NB4 (cell line): ENCODE measurements around the gene PYGM.

ENCODE experiments used
- MYC ChIP-seq: IDR thresholded peaks from 2 replicates; pipeline ENCODE4 v1.6.1; 2011; ENCODE audit warnings: low read depth, low read length
- POLR2A ChIP-seq: IDR thresholded peaks from 2 replicates; pipeline ENCODE4 v1.6.1; 2011; ENCODE audit warnings: mild to moderate bottlenecking; ENCODE audit not compliant: insufficient read length; ENCODE audit errors: extremely low read depth
- TF ChIP-seq, protein P1 (sequence below): IDR thresholded peaks from one replicate; pipeline ENCODE4 v1.5.1; 2012; ENCODE audit warnings: low read depth, low read length
- TF ChIP-seq, protein P2 (sequence below): IDR thresholded peaks from 2 replicates; pipeline ENCODE4 v1.6.1; 2011; ENCODE audit warnings: low read depth, low read length

DNA sequence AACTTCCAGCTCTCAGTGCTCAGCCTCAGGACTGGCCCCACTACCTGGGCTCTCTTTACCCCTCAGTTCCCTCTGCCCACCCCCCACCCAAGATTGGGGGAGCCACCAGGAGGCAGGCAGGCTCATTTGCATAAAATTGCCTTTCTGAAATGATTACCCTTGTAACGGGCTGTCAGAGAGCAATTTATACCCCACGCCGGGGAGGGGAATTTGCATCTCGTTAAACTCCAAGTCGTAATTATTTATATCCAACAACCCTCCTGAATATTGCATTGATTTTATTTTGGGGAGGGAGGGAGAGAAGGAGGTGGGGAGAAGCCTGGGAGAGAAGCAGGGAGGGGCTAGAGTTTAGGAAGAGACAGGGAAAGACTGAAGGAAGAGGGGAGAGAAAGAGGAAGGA, 45.1 kb downstream of the PYGM start:
- TF ChIP-seq POLR2A, result no peak
- TF ChIP-seq, protein P1, sequence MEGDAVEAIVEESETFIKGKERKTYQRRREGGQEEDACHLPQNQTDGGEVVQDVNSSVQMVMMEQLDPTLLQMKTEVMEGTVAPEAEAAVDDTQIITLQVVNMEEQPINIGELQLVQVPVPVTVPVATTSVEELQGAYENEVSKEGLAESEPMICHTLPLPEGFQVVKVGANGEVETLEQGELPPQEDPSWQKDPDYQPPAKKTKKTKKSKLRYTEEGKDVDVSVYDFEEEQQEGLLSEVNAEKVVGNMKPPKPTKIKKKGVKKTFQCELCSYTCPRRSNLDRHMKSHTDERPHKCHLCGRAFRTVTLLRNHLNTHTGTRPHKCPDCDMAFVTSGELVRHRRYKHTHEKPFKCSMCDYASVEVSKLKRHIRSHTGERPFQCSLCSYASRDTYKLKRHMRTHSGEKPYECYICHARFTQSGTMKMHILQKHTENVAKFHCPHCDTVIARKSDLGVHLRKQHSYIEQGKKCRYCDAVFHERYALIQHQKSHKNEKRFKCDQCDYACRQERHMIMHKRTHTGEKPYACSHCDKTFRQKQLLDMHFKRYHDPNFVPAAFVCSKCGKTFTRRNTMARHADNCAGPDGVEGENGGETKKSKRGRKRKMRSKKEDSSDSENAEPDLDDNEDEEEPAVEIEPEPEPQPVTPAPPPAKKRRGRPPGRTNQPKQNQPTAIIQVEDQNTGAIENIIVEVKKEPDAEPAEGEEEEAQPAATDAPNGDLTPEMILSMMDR, result no peak
- TF ChIP-seq MYC, result no peak
- TF ChIP-seq, protein P2, sequence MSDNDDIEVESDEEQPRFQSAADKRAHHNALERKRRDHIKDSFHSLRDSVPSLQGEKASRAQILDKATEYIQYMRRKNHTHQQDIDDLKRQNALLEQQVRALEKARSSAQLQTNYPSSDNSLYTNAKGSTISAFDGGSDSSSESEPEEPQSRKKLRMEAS, result no peak
